ENCODE measurements around the gene UBE2C. TPM values are rescaled to one million over a fixed set of nuclear protein-coding genes. Genes with fewer than 3 reads are reported as not detected.

Gene UBE2C
- total and polyA plus RNA-seq, 5 experiments from 2014 or later: 0.44 TPM; not detected in 4

DNA sequence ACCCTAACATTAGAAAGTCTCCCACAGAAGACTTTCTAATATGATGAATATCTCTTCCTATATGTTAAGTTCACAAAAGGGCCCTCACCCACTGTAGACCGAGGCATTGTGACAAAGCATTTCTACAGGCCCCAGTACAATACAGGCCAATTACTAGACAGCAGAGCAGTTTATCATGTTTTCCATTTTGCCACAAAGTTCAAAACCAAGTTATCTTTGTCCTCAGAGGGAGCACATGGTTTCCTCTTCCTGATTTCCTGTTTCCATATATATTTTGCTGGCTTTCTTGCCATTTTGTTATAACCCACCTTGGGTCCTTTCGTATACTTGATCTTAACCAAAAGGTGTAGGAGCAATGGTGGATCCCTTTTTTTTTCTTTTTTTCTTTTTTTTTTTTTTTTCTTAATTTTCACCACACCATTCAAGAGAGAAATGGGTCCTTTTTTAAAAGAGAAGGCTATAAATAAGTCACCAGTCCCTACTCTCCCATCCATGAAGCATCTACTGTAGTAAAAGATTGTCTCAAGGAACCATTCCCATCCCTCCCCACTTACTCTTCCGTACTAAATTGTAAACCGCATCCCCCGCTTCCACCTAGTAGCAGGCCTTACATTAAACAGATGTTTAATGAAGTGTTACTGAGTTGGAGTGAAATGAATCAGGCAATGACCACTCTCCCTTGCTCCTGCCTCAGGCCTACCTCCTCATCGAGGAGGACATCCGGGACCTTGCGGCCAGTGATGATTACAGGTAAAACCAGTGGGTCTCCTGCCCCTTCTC lies 2.1 kb upstream of the UBE2C start:
- POLR2A ChIA-PET: interaction anchor here (1.9 kb wide), 1 partner anchor 46 kb away, joined by 4 read pairs; no protein-coding TSS in a partner anchor
- DNase-seq: no peak
- no peak for ATAC-seq
- no peaks in the 10 kb centered on the region for H3K9me3 Mint-ChIP-seq
- peaks cover 0 to 61% (median 5%) of the 10 kb centered on the region in 3 donors for H3K36me3 Mint-ChIP-seq
- no peaks in the 10 kb centered on the region for H3K27me3 Mint-ChIP-seq
- H3K4me1 Mint-ChIP-seq: peaks cover 6 to 19% (median 16%) of the 10 kb centered on the region in 4 donors
- H3K27ac Mint-ChIP-seq: no peak overlapping the region
- H3K4me3 Mint-ChIP-seq: peak overlapping the region in 2 of 10 donors; percentile 34 to 76

DNA sequence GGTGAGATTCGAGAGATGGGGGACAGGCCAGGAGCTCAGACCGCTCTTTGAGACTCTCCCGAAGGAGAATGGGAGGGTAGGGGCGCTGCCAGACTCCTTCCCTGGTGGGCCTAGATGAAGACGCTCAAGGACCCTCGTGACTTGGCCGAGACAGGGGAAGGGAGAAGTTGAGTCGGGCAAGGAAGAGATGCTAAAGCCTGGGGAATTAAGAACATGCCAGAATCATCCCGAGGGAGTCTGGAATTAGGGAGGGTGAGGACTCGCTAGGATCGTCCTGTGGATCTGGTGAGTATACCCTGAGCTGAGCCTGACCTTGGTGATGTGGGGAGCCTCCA lies 529 bp downstream of the UBE2C start:
- H3K27ac Mint-ChIP-seq: peak overlapping the region in 2 of 10 donors; percentile 60 to 89
- H3K4me3 Mint-ChIP-seq: peak overlapping the region; percentile 78 to 90 (median 85)
- POLR2A ChIA-PET: interaction anchor here (0.6 to 1.6 kb wide), 4 partner anchors 9 to 450 kb away, joined by 3 to 4 read pairs (median 4); partner anchors contain the start of genes SNX21 and SYS1
- DNase-seq: no peak
- peaks cover 0 to 36% (median 3%) of the 10 kb centered on the region in 3 donors for H3K36me3 Mint-ChIP-seq
- H3K4me1 Mint-ChIP-seq: peaks cover 6 to 19% (median 16%) of the 10 kb centered on the region in 4 donors
- no peaks in the 10 kb centered on the region for H3K27me3 Mint-ChIP-seq
- no peaks in the 10 kb centered on the region for H3K9me3 Mint-ChIP-seq
- no peak for ATAC-seq

DNA sequence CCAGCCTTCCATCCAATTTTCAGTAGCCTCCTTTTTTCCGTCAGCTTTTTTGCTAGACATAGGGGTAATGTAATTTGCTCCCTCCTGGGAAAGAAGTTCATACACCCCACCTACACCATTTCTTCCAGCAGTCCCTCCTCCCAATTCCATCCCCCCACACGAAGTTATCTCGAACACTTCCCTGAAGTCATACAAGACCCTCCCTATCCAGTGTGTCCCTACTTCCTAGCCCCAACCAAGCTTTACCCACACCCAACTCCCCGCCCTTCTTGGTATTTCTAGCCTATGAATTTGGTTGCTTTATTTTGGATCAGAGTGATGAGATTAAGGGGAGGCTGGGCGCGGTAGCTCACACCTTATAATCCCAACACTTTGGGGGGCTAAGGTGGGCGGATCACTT lies 1.0 kb downstream of the UBE2C start:
- peak overlapping the region; percentile 78 to 90 (median 85) for H3K4me3 Mint-ChIP-seq
- ATAC-seq (no peak), DNase-seq (no peak)
- H3K36me3 Mint-ChIP-seq: peaks cover 0 to 31% (median 3%) of the 10 kb centered on the region in 3 donors
- H3K4me1 Mint-ChIP-seq: peaks cover 6 to 19% (median 16%) of the 10 kb centered on the region in 4 donors
- H3K9me3 Mint-ChIP-seq: no peaks in the 10 kb centered on the region
- POLR2A ChIA-PET: interaction anchor here (0.6 to 1.6 kb wide), 4 partner anchors 9 to 450 kb away, joined by 3 to 4 read pairs (median 4); partner anchors contain the start of genes SNX21 and SYS1
- peaks cover 0 to 3% (median 2%) of the 10 kb centered on the region in 5 donors for H3K27me3 Mint-ChIP-seq
- H3K27ac Mint-ChIP-seq: no peak overlapping the region

DNA sequence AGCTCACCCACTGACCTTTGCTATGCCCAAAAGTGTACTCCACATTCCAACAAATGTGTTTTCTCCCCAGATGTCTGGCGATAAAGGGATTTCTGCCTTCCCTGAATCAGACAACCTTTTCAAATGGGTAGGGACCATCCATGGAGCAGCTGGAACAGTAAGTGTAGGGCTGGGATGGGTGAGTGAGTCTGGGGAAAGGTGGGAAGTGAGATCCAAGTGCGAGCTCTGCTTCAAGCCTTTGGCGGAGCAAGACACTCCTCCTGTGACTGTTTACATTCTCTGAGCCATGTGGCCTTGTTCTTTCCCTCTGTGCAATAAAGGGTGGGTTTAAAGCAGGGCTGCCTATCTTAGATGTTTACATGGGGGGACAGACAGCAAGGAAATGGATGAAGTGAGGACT lies 1.9 kb downstream of the UBE2C start:
- peaks cover 6 to 19% (median 16%) of the 10 kb centered on the region in 4 donors for H3K4me1 Mint-ChIP-seq
- no peaks in the 10 kb centered on the region for H3K9me3 Mint-ChIP-seq
- peak overlapping the region in 1 of 10 donors; percentile 27 for H3K27ac Mint-ChIP-seq
- no peak for ATAC-seq
- H3K27me3 Mint-ChIP-seq: peaks cover 0 to 5% (median 2%) of the 10 kb centered on the region in 5 donors
- DNase-seq: no peak
- H3K36me3 Mint-ChIP-seq: peaks cover 0 to 22% (median 3%) of the 10 kb centered on the region in 3 donors
- no peak overlapping the region for H3K4me3 Mint-ChIP-seq
- POLR2A ChIA-PET: no interaction called here

DNA sequence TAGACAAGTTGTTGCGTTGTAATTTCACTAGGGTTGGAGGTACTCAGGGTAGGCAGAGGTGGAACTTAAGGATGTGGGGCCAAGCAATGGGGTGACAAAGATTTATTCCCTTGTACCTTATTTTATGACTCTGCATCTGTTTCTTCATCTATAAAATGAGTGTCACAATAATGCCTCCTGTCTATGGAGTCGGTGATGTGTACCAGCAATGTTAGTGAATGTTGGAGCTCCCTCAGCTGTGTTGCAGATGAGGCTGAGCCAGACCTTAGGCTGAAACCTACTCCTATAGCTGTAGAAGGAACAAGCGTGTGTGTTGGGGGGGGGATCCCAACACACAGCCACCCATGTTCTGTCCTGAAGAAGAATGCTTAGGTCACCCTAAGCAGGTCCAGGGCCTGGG lies 4.5 kb downstream of the UBE2C start:
- Mint-ChIP-seq H3K4me1 (peaks cover 7 to 19% (median 11%) of the 10 kb centered on the region in 4 donors), H3K27ac (no peak overlapping the region), H3K27me3 (peaks cover 5 to 25% (median 11%) of the 10 kb centered on the region in 5 donors), H3K4me3 (no peak overlapping the region), H3K9me3 (no peaks in the 10 kb centered on the region), H3K36me3 (peaks cover 0 to 3% (median 0%) of the 10 kb centered on the region in 3 donors)
- POLR2A ChIA-PET: interaction anchor here (1.0 kb wide), 1 partner anchor 11 kb away, joined by 5 read pairs; no protein-coding TSS in a partner anchor
- ATAC-seq: no peak
- no peak for DNase-seq

DNA sequence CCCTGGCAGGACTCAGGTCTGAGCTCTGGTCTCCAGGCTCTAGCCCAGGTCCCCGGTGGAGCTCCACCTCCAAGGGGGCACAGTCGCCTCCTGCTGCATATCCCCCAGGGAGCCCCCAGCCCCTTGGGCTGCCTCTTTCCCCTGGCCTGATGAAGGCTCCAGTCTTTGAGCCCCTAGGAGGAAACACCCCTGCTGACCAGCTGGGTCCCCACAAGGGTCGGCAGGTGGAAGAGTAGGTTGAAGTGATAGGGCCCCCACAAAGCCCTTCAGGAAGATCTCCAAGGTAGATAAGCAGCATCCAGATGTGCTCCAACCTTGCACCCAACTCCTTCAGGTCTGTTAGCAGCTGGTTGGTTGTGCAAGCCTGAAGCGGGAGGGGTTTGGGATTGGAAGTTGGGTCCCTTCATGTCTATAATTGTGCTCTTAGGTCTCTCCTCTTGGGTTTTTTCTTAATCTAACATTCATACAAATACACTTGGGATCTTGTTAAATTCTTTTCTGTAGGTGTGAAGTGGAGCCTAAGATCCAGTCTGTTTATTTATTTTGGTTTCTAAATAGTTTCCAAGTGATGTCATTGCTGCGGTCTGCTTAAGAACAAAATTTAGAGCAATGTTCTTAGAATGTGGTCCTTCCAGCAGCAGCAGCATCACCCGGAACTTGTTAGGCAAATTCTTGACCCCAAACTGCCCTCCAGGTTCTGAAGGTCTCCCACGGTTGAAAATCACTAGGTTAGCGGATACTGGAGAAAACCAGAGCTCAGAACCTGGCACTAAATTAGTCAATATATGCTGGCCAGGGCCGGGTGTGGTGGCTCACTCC lies 5.1 kb downstream of the UBE2C start:
- POLR2A ChIA-PET: interaction anchor here (1.0 kb wide), 1 partner anchor 11 kb away, joined by 5 read pairs; no protein-coding TSS in a partner anchor
- Mint-ChIP-seq H3K36me3 (peaks cover 0 to 3% (median 0%) of the 10 kb centered on the region in 3 donors), H3K9me3 (no peaks in the 10 kb centered on the region)

DNA sequence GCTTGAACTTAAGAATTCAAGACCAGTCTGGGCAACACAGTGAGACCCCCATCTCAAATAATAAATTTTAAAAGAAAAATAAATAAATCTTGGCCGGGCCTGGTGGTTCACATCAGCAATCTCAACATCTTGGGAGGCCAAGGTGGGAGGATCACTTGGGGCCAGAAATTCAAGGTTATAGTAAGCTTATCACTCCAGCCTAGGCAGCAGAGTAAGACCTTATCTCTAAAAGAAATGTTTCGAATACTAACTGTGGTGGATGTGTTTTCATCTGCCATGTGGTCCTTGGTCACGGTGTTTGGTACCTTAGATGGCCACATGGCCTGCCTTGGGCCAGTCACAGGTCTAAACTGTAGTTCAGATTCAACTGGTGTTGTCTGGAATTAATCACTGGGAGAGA lies 5.8 kb downstream of the UBE2C start:
- no peak for DNase-seq
- POLR2A ChIA-PET: no interaction called here
- H3K27ac Mint-ChIP-seq: no peak overlapping the region

More for the DNA sequence above, 5.1 kb downstream of the UBE2C start:
- no peak for DNase-seq
- peaks cover 9 to 31% (median 14%) of the 10 kb centered on the region in 5 donors for H3K27me3 Mint-ChIP-seq
- H3K4me1 Mint-ChIP-seq: peaks cover 8 to 19% (median 9%) of the 10 kb centered on the region in 4 donors
- no peak overlapping the region for H3K4me3 Mint-ChIP-seq
- ATAC-seq: no peak
- H3K27ac Mint-ChIP-seq: no peak overlapping the region

DNA sequence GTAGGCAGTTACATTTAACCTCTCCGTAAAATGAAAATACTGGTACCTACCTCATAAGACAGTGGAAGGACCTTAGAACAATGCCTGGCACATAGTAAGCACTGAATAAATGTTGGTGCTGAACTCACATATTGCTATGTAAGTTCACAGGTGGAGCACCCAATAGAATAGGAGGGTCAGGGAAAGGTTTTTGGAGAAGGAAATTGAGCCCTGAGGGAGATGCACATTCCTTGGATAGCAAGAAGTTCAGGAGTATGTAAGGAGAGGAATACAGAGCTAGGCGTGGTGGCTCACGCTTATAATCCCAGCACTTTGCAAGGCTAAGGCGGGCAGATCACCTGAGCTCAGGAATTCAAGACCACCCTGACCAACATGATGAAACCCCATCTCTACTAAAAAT lies 7.0 kb downstream of the UBE2C start:
- no peak for DNase-seq
- H3K27me3 Mint-ChIP-seq: peaks cover 11 to 47% (median 26%) of the 10 kb centered on the region in 5 donors
- POLR2A ChIA-PET: no interaction called here
- no peaks in the 10 kb centered on the region for H3K9me3 Mint-ChIP-seq
- H3K27ac Mint-ChIP-seq: no peak overlapping the region
- ATAC-seq: no peak
- H3K4me1 Mint-ChIP-seq: peaks cover 12 to 23% (median 17%) of the 10 kb centered on the region in 4 donors
- H3K36me3 Mint-ChIP-seq: peaks cover 0 to 3% (median 0%) of the 10 kb centered on the region in 3 donors
- H3K4me3 Mint-ChIP-seq: no peak overlapping the region

More for the DNA sequence above, 5.8 kb downstream of the UBE2C start:
- no peak for ATAC-seq
- Mint-ChIP-seq H3K27me3 (peaks cover 9 to 36% (median 18%) of the 10 kb centered on the region in 5 donors), H3K36me3 (peaks cover 0 to 3% (median 0%) of the 10 kb centered on the region in 3 donors), H3K9me3 (no peaks in the 10 kb centered on the region), H3K4me1 (peaks cover 3 to 19% (median 8%) of the 10 kb centered on the region in 4 donors), H3K4me3 (no peak overlapping the region)

DNA sequence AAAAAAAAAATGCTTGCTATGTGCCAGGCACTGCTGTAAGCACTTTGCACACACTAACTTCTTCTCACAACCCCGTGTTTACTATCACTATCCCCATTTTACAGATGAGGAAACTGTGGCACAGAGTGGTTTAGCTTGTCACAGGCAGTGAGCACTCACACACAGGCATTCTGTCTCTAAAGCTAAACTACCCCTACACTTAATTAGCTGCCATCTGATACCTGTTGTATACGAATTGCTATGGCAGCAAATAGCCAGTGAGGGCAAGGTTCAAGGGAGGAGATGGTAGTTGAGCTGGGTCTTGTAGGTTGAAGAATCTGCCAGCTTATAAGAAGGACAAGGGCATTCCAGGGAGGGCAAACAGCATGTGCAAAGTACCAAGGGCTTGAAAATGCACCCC lies 9.5 kb downstream of the UBE2C start:
- ATAC-seq (no peak), DNase-seq (no peak)
- no peaks in the 10 kb centered on the region for H3K9me3 Mint-ChIP-seq
- POLR2A ChIA-PET: interaction anchor here (0.6 to 1.2 kb wide), 3 partner anchors 9 to 498 kb away, joined by 3 to 4 read pairs (median 3); partner anchors contain the start of gene UBE2C
- no peak overlapping the region for H3K27ac Mint-ChIP-seq
- peaks cover 12 to 27% (median 19%) of the 10 kb centered on the region in 4 donors for H3K4me1 Mint-ChIP-seq
- peaks cover 11 to 50% (median 27%) of the 10 kb centered on the region in 5 donors for H3K27me3 Mint-ChIP-seq
- peaks cover 0 to 3% (median 0%) of the 10 kb centered on the region in 3 donors for H3K36me3 Mint-ChIP-seq
- H3K4me3 Mint-ChIP-seq: peak overlapping the region in 1 of 10 donors; percentile 26

DNA sequence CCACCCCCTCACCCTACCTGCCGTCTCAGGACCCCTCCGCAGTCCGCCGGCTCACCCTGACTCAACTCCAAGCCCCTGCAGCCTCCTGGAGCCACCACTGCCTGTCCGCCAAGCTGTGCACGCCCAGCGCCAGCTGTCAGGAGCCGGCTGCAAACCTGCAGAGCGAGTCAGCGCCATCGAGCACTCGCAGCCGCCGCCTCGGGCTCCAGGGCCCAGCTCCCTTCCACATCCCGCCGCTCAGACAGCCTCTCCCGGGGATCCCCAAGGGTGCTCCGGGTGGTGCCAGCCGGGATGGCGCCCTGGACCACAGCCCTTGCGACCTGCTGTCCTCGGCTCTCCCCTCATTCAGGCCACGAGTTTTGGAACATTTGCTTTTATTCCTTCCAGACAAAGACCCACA lies 10.4 kb downstream of the UBE2C start:
- peaks cover 0 to 3% (median 0%) of the 10 kb centered on the region in 3 donors for H3K36me3 Mint-ChIP-seq
- peaks cover 12 to 27% (median 19%) of the 10 kb centered on the region in 4 donors for H3K4me1 Mint-ChIP-seq
- H3K4me3 Mint-ChIP-seq: peak overlapping the region in 6 of 10 donors; percentile 15 to 86 (median 34)
- H3K27me3 Mint-ChIP-seq: peaks cover 11 to 50% (median 27%) of the 10 kb centered on the region in 5 donors
- no peaks in the 10 kb centered on the region for H3K9me3 Mint-ChIP-seq
- ATAC-seq: peak in 1 of 2 donors; percentile 27
- no peak overlapping the region for H3K27ac Mint-ChIP-seq
- DNase-seq: no peak
- POLR2A ChIA-PET: interaction anchor here (0.7 to 1.6 kb wide), 3 partner anchors 10 to 116 kb away, joined by 3 read pairs; partner anchors contain the start of gene UBE2C

DNA sequence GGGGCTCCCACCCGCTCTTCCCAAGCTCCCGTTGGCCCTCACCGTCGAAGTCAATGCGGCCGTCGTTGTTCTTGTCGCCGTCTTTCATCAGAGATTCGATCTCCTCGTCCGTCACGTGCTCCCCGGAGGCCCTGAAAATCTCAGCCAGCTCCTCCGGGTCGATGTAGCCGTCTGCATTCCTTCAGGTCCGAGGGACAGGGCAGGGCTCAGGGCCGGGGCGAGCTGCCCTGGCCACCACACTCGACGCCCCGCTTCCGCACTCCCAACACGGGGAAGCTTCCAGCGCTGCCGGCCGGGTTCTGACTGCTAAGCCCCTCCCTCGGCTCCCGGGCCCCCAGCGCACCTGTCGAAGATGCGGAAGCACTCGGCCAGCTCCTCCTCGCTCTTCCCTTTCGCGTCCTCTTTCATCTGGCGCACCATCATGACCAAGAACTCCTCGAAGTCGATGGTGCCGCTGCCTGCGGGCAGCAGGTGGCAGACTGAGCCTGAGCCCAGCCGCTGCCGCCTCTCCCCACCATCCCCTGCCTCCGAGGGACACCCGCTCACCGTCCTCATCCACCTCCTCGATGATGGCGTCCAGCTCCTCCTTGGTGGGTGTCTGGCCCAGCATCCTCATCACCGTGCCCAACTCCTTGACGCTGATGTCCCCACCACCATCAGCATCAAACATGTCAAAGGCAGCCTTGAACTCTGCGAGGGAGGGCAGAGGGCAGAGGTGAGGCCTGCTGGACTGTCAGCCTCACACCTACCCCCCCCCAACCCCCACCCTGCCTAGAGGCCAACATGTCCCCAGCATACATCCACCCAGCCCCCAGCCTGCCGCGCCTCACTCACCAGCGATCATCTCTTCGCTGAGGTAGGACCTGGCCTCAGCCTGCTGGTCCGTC lies 11.7 kb downstream of the UBE2C start:
- no peaks in the 10 kb centered on the region for H3K9me3 Mint-ChIP-seq
- POLR2A ChIA-PET: interaction anchor here (0.5 to 1.6 kb wide), 8 partner anchors 11 to 1656 kb away, joined by 3 to 7 read pairs (median 4); partner anchors contain the start of genes ACOT8, PCIF1 and ZSWIM3
- peaks cover 0 to 3% (median 0%) of the 10 kb centered on the region in 3 donors for H3K36me3 Mint-ChIP-seq
- H3K27ac Mint-ChIP-seq: peak overlapping the region in 8 of 10 donors; percentile 37 to 81 (median 56)
- peak overlapping the region; percentile 66 to 91 (median 82) for H3K4me3 Mint-ChIP-seq
- H3K27me3 Mint-ChIP-seq: peaks cover 9 to 49% (median 22%) of the 10 kb centered on the region in 5 donors
- DNase-seq (peak; percentile 26 to 74 (median 38)), ATAC-seq (peak; percentile 77 to 86)
- peaks cover 12 to 27% (median 19%) of the 10 kb centered on the region in 4 donors for H3K4me1 Mint-ChIP-seq

Measured in naive thymus-derived CD8-positive, alpha-beta T cell (primary cell).